ENCODE data around the gene TMEM212.
"Not testable (repeated sequence)": the region's sequence is repeated elsewhere in the genome, so short reads cannot be mapped to it uniquely, and the experiment has no call there.

The TMEM212 gene

GRCh38 chr3:171812811-171813210 is 30.3 kb upstream of the TMEM212 start:
- in situ Hi-C loops (cut with MboI; ENCODE audit: low sequenced_read_pairs), result no loop called here

DNA sequence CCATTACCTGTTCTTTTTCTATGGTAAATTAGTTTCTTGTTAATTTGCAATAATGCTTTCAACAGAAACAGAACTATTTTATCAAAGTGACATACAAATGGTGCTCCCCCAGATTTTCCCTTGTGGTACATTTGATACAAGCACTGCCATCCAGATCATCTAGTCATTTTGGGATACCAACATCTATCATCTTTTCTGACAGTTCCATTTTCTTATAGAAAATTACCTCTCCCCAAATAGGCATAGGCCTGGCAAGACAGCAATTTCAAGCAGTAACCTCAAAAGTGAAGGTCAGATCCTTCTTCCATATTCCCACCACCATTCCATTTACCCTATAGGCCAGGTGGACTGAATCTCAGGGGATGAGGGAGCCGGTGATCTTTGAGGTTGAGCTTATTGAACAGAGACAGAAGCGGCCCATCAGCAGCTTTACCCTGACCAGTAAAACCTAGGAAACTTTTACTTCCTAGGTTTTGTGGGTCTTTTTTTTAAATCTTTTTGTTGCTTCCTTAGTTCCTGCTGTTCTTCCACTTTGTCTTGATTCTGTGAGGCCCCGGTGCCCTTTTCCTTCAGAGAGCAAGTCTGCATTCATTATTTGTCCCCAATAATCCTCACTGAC is 29.8 kb upstream of the TMEM212 start:
- in situ Hi-C loops (cut with MboI; ENCODE audit: low sequenced_read_pairs), result no loop called here

DNA sequence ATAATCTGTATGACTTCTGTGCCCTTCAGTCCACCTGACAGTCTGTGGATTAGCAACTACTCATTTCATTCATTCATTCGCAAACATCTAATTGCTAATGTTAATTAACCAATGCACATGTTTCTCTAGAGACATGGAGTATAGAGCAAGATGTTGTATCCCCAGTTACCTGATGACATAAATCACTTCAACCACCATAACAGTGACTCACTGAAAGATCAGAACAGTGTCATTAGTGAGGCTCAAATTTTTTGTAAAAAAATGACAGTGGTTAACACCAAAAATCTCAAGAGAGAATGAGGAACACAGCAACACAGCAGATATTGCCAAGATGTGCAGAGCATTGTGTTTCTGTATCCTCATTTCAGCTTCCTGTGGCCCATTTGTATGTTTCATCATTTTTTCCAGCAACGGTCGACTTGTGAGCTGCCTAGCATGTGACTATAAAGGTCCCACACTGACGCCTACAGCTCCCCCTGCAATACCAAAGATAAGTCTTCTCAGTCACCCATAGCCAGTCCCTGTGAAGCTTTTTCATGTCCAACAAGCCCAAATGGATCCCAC is 29.2 kb upstream of the TMEM212 start:
- in situ Hi-C loops (cut with MboI; ENCODE audit: low sequenced_read_pairs), result no loop called here

GRCh38 chr3:171814662-171815061 is 28.5 kb upstream of the TMEM212 start:
- in situ Hi-C loops (cut with MboI; ENCODE audit: low sequenced_read_pairs), result not testable (repeated sequence)

DNA sequence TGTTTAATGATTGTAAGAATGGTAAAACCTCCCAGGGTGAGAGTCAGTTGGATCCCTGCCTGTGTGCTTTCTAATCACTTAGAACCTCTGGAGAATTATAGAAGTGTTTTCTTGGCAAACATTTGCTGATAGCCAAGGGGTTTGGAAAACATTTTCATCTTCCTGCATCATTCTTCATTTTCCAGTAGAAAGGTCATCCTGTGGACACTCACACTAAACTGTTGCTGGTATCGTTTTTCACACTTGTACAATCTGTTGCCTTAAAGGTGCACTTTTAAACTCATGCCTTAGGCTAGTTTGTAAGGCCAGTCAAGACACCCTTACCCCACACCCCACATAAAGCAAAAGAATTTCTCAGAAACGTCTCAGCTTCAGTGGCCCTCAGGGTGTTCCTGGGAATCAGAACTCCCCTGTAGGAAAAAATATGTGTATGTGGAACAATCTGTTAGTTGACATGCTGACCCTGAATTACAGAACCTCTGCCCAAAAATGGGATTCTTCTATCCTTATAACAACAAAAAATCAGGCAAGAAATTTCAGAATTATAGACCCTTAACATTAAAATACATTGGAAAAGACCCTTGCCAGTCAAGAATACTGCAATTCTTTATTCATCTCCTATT is 27.1 kb upstream of the TMEM212 start:
- in situ Hi-C loops (cut with MboI; ENCODE audit: low sequenced_read_pairs), result no loop called here

GRCh38 chr3:171817074-171817800 is 25.9 kb upstream of the TMEM212 start:
- in situ Hi-C loops (cut with MboI; ENCODE audit: low sequenced_read_pairs), result no loop called here

DNA sequence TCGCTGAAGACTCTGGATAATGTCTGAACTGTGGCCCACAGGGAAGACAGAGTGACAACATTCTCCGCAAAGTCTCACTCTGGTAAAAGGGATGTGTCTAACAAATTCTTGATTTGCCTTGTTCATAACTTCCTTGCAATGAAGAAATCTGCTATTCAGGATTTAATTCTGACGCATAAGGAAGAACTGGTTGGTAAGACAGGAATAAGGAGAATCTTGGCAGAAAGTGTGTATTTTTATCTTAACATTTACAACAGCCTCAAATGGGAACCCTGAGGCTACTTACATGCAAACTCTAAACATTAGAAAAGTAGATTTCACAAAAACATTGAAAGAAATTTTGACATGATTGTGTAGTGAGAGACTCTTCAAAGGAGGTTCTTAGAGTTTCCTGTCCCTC is 22.1 kb upstream of the TMEM212 start:
- in situ Hi-C loops (cut with MboI; ENCODE audit: low sequenced_read_pairs), result no loop called here

DNA sequence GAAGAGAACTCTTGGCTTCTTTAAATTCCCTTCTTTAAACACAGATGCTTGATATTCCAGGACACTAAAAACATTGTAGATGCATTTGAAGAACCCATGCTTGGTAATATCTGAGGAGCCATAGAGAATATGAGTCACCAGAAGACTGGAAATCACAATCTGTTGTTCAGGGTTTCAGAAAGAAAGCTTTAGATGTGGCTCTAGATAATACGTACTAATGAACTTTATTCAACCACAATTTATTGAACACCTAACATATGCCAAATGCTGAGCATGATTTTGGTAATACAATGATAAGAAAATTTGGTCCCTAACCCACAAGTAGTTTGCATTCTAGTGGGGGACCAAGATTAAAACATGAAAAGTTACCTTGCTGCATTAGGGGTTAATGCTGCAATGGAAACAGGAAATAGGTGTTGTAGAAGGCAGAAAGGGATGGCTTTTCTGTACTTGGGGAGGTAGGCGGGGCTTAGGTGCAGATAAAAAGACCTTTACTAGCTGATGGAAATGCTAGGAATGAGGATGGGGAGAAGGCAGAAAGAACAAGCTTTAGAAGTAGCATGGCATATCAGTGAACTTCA is 21.3 kb upstream of the TMEM212 start:
- in situ Hi-C loops (cut with MboI; ENCODE audit: low sequenced_read_pairs), result no loop called here

GRCh38 chr3:171822431-171823106 is 20.6 kb upstream of the TMEM212 start:
- in situ Hi-C loops (cut with MboI; ENCODE audit: low sequenced_read_pairs), result no loop called here

DNA sequence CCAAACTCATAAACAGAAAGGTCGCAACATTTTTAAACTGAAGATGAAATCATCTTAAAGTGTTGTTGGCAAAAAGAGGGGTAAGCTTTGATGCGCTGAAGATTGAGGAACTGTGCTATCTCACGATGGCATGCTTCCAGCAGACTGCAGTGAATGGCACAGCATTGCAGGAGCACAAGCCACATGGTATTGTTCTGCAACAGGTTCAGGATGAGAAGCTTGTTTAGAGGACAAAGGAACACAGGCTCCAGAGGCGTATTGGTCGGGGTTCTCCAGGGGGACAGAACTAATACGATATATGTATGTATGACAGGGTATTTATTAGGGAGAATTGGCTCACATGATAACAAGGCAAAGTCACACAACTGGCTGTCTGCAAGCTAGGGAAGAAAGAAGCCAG is 19.0 kb upstream of the TMEM212 start:
- in situ Hi-C loops (cut with MboI; ENCODE audit: low sequenced_read_pairs), result no loop called here

GRCh38 chr3:171824824-171825221 is 18.3 kb upstream of the TMEM212 start:
- in situ Hi-C loops (cut with MboI; ENCODE audit: low sequenced_read_pairs), result no loop called here

GRCh38 chr3:171825222-171825828 is 17.8 kb upstream of the TMEM212 start:
- in situ Hi-C loops (cut with MboI; ENCODE audit: low sequenced_read_pairs), result no loop called here

GRCh38 chr3:171827385-171827784 is 15.8 kb upstream of the TMEM212 start:
- in situ Hi-C loops (cut with MboI; ENCODE audit: low sequenced_read_pairs), result no loop called here

GRCh38 chr3:171827836-171828458 is 15.2 kb upstream of the TMEM212 start:
- in situ Hi-C loops (cut with MboI; ENCODE audit: low sequenced_read_pairs), result no loop called here

GRCh38 chr3:171828902-171829770 is 14.0 kb upstream of the TMEM212 start:
- in situ Hi-C loops (cut with MboI; ENCODE audit: low sequenced_read_pairs), result no loop called here

DNA sequence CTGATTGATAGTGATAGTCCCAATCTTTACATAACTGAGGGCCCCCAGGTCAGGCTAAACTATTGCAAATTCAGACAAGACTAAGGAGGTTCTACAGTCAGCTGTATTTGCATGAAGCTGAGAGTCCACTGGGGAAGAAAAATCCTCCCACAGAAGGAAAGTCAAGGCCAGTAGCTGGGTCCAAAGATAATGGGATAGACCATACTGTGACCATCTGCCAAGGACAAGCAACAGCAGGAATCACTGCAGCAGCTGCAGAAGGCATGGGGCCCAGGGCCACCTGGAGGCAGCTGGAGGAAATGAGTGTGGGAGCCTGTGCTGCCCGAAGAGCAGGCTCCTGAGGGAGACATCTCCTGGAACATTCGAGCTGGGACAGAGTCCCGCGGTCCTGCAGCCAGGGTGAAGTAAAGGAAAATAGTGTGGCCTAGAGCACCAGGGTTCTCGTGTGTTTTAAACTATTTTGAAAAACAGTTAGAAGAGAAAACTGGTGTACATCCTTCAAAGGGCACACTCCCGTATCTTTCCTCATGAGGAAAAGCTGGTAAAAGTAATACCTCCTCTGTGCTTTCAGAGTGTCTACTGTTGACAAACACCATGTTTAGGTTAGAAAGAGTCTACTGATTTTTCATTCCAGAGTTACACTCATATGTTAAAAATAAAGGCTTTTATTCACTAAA is 13.2 kb upstream of the TMEM212 start:
- in situ Hi-C loops (cut with MboI; ENCODE audit: low sequenced_read_pairs), result no loop called here

DNA sequence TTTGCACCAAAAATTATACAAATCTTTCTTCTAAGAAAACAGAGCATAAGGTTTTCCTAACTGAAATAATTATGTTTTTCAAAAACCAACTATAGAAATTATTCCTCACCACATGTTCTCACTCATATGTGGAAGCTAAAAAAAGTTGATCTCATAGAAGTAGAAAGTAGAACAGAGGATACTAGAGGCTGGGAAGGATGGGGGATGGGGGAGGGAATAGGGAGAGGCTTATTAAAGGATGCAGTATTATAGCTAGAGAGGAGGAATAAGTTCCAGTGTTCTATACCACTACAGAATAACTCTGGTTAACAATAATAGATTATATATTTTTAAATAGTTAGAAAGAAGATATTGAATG is 12.7 kb upstream of the TMEM212 start:
- in situ Hi-C loops (cut with MboI; ENCODE audit: low sequenced_read_pairs), result no loop called here

GRCh38 chr3:171831936-171832335 is 11.2 kb upstream of the TMEM212 start:
- in situ Hi-C loops (cut with MboI; ENCODE audit: low sequenced_read_pairs), result no loop called here

- in situ Hi-C loops (cut with MboI; ENCODE audit: low sequenced_read_pairs), result no loop called here
These were observed 10.2 kb upstream of the TMEM212 start for GRCh38 chr3:171832989-171833388.
